ENCODE measurements around the gene SMAD7.

- no peak for TF ChIP-seq CTCF (IDR thresholded peaks at IDR 0.05)
- no peak for TF ChIP-seq POLR2A (IDR thresholded peaks at IDR 0.05)
These were observed 15.8 kb upstream of the SMAD7 start for GRCh38 chr18:48966523-48966922.

Measured in lower leg skin (tissue), 3 donors.